ENCODE measurements around the gene COL18A1.

The COL18A1 gene

DNA sequence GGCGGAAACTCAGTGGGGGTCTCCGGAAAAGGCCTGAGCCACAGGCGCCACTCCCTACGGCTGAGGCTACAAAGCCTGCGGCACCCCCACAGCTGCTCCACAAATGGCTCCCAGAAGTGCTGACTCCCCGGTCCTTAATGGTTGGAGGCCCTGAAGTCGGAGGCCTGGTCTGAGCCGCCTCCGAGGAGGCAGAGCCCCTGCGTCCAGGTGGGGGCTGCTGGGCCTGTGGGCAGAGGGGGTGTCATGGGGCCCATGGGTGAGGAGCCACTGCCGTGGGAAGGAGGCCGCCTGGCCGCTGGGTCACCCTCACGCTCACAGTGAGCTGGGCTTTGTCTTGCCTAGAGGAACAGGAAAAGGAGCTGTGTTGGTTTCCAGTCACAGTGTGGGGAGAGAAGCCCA, 12.4 kb upstream of the COL18A1 start:
- no peak for DNase-seq (ENCODE audit: low read depth, low spot score)
- in situ Hi-C loops (cut with HindIII; ENCODE audit: low sequenced_read_pairs): no loop called here
- TF ChIP-seq, protein P1, sequence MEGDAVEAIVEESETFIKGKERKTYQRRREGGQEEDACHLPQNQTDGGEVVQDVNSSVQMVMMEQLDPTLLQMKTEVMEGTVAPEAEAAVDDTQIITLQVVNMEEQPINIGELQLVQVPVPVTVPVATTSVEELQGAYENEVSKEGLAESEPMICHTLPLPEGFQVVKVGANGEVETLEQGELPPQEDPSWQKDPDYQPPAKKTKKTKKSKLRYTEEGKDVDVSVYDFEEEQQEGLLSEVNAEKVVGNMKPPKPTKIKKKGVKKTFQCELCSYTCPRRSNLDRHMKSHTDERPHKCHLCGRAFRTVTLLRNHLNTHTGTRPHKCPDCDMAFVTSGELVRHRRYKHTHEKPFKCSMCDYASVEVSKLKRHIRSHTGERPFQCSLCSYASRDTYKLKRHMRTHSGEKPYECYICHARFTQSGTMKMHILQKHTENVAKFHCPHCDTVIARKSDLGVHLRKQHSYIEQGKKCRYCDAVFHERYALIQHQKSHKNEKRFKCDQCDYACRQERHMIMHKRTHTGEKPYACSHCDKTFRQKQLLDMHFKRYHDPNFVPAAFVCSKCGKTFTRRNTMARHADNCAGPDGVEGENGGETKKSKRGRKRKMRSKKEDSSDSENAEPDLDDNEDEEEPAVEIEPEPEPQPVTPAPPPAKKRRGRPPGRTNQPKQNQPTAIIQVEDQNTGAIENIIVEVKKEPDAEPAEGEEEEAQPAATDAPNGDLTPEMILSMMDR (IDR thresholded peaks at IDR 0.05; ENCODE audit: low read depth, low read length): no peak
- H3K4me3 ChIP-seq (ENCODE audit: low read depth, low read length): no peak overlapping the region

DNA sequence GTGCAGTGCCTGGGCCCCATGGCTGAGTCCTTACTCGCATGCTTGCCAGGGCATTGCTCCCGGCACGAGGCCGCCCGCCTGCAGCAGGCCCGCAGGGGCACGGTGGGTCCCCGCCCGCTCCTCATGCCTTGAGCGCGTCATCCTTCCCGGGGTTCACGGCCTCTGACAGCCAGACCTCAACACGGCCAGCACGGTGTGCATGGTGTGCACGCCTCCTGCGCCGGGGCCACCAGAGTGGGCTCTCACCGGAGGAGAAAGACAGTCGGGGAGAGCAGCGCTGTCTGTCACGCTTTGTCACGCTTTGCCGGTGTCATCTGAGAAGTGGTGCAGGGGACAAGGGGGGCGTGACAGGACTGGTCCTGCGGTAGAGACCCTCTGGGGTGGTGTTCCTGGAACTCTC, 11.9 kb upstream of the COL18A1 start:
- H3K4me3 ChIP-seq (ENCODE audit: low read depth, low read length): no peak overlapping the region
- TF ChIP-seq, protein P1 (IDR thresholded peaks at IDR 0.05; ENCODE audit: low read depth, low read length): no peak
- in situ Hi-C loops (cut with HindIII; ENCODE audit: low sequenced_read_pairs): no loop called here
- DNase-seq (ENCODE audit: low read depth, low spot score): no peak

DNA sequence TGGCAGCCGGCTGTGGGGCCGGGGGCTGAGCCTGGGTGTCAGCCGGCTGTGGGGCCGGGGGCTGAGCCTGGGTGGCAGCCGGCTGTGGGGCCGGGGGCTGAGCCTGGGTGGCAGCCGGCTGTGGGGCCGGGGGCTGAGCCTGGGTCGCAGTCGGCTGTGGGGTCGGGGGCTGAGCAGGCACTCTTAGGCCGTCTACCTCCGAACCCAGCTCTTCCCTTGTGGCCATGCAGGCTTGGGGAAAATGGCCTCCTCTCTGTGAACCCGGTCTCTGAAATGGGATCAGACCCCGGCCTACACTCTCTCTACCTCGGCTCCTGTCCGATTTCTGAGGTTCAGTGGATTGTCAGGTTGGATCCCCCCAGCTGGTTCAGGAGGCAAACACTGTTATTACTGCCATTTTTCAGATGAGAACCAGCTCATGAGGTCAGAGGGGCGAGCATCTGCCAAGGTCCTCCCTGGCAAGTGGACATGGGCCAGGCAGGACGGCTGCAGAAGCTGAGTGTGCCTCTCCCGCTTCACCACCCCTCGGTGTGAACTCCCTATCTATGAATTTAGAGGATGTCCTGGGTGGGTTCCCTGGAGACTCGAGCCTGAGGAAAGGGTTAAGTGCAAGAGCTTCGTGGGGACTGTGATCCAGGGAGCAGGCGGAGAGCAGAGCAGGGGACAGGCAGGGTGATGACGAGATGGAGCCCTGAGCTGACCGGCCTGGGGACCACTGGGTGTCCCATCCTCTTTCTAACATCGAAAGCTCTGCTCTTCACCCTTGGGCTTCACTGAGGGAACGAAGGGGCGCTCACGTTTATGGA, 10.9 kb upstream of the COL18A1 start:
- in situ Hi-C loops (cut with HindIII; ENCODE audit: low sequenced_read_pairs): no loop called here
- no peak for DNase-seq (ENCODE audit: low read depth, low spot score)
- no peak overlapping the region for H3K4me3 ChIP-seq (ENCODE audit: low read depth, low read length)
- TF ChIP-seq, protein P1 (IDR thresholded peaks at IDR 0.05; ENCODE audit: low read depth, low read length): no peak

DNA sequence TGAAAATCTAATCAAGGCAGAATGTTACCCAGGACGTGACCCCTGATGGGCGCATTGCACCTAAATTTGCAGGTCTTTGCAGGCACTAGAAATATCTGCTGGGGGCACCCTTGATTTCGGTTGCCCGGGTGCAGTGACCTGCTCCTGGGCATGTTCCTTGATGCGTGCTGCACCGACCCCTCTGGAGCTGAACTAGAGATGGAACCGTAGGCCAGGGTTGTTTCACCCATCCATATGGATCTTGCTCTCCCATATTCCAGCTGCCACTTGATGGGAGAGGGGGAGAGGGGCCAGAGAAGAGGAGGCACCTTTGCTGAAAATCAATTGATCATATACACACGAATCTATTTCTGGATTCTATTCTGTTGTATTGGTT, 8.4 kb upstream of the COL18A1 start:
- TF ChIP-seq, protein P1 (IDR thresholded peaks at IDR 0.05; ENCODE audit: low read depth, low read length): no peak
- no peak for DNase-seq (ENCODE audit: low read depth, low spot score)
- no peak overlapping the region for H3K4me3 ChIP-seq (ENCODE audit: low read depth, low read length)
- in situ Hi-C loops (cut with HindIII; ENCODE audit: low sequenced_read_pairs): no loop called here

DNA sequence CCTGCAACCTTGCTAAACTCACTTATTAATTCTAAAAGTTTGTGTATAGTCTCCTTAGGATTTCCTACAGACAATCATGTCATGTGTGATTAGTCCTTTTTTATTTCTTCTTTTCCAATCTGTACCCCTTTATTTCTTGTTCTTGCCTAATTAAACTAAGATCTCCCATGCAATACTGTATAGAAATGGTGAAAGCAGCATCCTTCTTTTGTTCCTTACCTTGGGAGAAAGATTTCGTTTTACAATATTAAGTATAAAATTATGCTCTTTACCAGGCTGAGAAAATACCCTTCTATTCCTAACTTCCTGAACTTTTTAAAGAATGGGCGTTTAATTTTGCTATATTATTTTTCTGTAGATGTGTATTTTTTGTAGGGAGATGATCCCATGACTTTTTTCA, 7.6 kb upstream of the COL18A1 start:
- in situ Hi-C loops (cut with HindIII; ENCODE audit: low sequenced_read_pairs): no loop called here
- DNase-seq (ENCODE audit: low read depth, low spot score): no peak
- H3K4me3 ChIP-seq (ENCODE audit: low read depth, low read length): no peak overlapping the region
- TF ChIP-seq, protein P1 (IDR thresholded peaks at IDR 0.05; ENCODE audit: low read depth, low read length): no peak

DNA sequence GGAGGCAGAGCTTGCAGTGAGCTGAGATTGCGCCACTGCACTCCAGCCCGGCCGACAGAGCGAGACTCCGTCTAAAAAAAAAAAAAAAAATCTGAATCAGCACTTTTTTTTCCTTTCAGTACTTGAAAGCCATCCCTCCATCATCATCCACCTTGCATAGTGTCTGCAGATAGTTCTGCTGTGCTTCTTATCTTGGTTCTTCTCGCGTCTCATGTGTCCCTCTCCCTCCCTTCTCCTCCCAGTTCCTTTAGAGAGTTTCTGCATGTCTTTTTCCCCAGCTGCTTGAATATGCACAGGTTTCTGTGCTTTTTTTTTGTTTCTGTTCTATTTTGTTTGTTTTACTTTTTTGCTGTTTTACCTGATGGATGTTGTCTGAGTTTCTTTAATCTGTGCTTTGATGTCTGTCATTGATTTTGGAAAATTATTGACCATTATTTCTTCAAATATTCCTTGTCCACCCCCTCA, 3.9 kb upstream of the COL18A1 start:
- in situ Hi-C loops (cut with HindIII; ENCODE audit: low sequenced_read_pairs): no loop called here
- DNase-seq (ENCODE audit: low read depth, low spot score): no peak
- no peak overlapping the region for H3K4me3 ChIP-seq (ENCODE audit: low read depth, low read length)
- TF ChIP-seq, protein P1 (IDR thresholded peaks at IDR 0.05; ENCODE audit: low read depth, low read length): no peak
